HG03354 (cell line): Measurements from ENCODE around the gene BICC1.

ENCODE experiments used
- ATAC-seq: cut with Tn5 transposase; IDR thresholded peaks from one replicate; pipeline ENCODE4 v1.9.1; 2021; ENCODE audit warnings: mild to moderate bottlenecking; ENCODE audit not compliant: unreplicated experiment, poor library complexity, severe bottlenecking

BICC1 gene

GRCh38 chr10:58641095-58641531 lies 128.4 kb downstream of the BICC1 start:
- ATAC-seq = no peak

DNA sequence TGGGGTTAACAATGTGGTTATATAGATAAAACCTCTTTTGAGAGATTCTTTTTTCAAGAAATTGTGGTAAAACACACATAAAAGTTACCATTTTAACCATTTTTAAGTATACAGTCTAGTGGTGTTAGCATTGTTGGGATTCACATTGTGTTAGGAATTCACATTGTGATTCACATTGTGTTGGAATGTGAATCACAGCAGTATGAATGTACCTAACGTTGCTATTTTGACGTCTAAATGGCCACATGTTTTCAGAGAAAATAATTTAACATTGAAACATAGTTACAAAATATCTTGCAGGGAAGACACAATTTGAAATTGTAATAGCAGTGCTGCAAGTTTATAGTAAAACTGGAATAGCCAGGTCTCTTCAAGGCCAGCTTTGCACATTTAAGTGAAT lies 129.0 kb downstream of the BICC1 start:
- ATAC-seq = no peak

DNA sequence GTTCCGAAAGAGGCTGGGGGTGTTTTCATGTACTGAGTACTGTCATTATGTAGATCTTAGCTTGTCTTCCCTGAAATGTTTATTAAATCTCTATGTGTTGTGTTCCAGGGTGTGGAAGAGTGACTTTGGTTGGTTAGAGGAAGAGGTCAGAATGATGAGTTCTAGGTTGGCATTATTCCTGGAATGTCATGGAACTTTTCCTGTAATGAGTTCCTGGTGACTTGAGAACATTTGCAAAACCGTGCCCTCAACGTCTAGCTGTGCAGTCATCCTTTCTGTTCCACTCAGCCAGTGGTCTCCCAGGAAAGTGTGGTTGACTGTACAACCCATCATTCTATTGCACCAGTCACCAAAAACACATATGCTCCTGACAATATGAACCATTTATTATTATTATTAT lies 129.6 kb downstream of the BICC1 start:
- no peak for ATAC-seq

GRCh38 chr10:58642916-58643428 lies 130.3 kb downstream of the BICC1 start:
- ATAC-seq = no peak

- no peak for ATAC-seq
Measured at GRCh38 chr10:58644311-58644710, 131.6 kb downstream of the BICC1 start.

GRCh38 chr10:58645416-58646146 lies 132.9 kb downstream of the BICC1 start:
- no peak for ATAC-seq

- no peak for ATAC-seq
Measured at GRCh38 chr10:58647376-58648112, 134.9 kb downstream of the BICC1 start.

DNA sequence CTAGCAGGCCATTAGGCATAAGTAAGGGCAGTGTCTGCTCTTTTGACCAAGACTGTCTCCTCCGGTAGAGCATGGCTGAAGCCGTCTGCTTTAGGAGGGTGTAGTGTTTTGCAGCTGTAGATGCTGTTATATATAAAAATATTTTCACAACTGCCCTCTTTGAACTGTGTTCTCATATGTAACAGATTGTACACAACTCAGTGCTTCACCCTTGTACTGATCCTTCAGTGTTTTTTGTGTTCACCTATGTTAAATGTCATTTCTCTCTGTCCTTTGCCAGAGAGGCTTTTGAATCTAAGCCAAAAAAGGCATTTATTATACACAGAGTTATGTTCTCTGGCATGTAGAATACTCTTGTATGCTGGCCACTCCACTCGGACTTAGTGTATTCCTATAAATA lies 135.5 kb downstream of the BICC1 start:
- no peak for ATAC-seq

- no peak for ATAC-seq
Measured at GRCh38 chr10:58651040-58651439, 138.4 kb downstream of the BICC1 start.

DNA sequence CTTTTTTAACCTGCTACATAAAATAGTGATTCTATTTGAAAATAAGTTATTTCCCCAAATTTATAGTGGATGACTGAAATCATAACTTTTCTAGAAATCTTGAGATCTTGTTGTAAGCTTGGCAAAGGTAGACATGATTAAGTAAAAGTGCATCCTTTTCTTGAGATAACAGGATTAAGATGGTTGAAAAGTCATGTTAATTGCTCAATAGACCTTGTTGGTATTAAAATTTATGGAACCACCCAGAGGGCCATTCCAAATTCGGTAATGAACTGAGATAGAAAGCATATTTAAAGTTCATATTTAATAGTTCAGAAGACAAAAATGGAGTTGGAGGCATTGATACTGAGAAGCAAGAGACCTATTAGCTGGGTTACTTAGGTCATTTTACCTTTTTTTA lies 139.1 kb downstream of the BICC1 start:
- ATAC-seq = no peak

DNA sequence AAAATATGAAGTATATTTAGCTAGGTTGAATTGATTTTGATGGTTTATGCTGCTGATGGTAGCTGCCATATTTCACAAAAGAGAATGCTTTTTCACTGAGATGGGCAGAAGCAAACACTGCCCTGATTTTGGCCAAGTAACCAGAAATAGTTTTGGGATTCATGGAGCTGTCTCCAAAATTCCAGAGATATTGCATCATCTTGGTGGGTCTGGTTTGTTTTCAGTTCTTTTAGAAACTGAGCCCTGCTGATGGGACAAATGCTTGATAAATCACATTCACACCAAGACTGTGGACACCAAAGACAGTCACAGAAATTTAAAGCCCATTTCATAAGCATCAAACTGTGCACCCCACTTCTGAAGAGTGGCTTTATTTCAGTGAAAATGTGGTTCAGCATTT lies 140.5 kb downstream of the BICC1 start:
- no peak for ATAC-seq

DNA sequence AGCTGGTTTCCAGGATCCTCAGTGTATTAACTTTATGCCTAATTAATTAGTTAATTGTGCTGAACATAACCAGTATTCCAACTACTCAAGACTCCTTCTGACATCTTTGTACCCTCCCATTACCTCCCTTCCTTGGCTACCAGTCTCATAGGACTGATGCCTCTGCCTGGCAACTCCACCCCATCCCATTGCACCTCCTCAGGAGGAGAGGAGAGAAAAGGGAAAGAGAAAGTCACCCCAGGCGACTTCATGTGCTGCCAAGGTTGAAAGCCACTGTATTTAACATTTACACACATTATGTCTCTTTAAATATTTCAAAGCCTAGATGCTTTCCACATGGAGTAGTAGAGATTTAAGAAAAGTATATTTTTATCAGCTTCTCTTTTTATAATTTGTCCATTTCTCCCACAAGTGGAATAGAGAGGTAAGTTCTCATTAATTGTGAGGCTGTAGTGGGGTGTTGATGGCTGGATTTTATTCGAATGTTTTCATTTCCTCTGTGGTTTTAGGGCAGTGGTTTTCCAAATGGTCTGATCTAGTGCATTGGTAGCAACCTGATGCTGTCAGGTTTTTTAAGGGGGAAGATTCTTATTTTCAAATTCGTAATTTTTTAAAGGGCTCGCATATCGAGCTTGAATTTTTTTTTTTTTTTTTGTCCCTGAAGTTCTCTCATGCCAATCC lies 148.0 kb downstream of the BICC1 start:
- no peak for ATAC-seq

GRCh38 chr10:58661336-58661735 lies 148.7 kb downstream of the BICC1 start:
- ATAC-seq = no peak

DNA sequence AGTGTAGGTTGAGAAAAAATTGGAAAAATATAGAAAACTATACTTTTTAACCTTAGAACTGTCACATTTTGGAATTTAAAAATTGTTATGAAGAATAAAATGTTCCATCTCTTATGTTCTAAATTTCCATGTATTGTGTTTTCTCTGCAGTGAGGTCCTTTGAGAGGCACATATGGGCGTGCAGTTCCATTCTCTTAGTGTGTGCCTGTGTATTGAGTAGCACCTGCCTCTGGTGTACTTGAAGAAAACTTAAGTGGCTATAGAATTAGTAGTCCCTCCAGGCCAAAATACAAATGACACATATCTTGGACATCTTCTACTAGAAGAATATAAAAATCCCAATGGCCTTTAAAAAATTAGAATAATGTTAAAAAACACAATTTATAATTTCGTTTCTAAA lies 149.2 kb downstream of the BICC1 start:
- no peak for ATAC-seq

- no peak for ATAC-seq
Measured at GRCh38 chr10:58662314-58662713, 149.6 kb downstream of the BICC1 start.

DNA sequence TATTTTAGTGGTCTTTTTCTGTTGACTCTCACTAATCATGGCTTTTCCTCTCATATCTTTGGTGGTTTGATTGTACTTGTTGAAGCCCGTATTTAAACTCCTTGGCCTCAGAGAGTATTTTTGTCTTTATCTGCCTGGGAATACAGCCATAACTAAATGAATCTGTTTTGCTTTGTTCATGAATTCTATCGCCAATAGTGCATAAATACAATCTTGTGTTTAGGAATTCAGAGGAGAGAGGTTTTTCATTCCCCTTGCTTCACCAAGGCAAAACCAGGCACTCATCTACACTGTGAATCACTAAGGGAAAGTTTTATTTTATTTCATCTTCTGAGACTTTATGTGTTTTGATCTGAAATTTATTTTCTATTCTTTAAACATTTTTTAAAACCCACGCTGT lies 152.7 kb downstream of the BICC1 start:
- ATAC-seq = no peak

- ATAC-seq = no peak
Measured at GRCh38 chr10:58666024-58666423, 153.4 kb downstream of the BICC1 start.

- no peak for ATAC-seq
Measured at GRCh38 chr10:58667658-58668310, 155.1 kb downstream of the BICC1 start.

DNA sequence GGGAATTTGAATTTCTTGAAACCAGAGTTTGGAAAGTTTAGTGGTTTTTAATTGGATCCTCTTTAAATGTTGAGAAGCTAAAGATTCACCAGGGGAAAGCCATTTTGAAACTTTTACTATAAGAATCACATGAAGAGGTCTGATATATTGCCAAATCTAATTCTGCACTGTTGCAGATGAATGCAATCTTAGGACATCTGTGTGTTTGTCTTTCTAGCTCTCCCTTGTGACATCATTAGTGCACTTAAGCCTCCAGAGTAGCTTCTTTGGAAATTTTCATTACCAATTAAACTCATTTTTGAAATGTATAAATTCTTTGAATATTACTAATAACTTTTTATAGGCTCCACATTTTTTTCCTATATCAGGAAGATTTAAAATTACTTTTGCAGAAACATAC lies 160.2 kb downstream of the BICC1 start:
- no peak for ATAC-seq

DNA sequence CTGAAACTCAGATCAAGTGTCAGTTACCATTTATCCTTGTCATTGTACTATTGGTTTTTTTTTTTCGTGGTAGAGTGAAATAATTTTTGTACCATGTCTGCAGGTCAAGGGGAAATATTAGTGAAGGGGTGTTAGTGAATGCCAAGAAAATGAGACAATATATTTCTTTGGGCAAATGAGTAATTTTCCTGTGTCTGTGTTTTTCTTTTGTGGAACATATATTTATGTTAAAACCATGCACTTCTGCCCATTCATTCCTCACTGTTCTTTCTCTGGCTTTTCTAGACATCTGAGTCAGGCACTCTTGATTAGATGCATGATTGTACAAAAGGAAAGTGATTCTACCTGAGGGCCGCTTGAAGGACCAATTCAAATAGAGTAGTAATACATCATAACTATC lies 161.6 kb downstream of the BICC1 start:
- ATAC-seq = no peak
